Small intestine (tissue), 7 donors: ENCODE measurements around the gene ZNF106. TPM values are rescaled to one million over a fixed set of nuclear protein-coding genes. Genes with fewer than 3 reads are reported as not detected.

ENCODE experiments used
- DNase-seq, 2 donors: peaks; one replicate each; pipeline versions ENCODE4 v3.0.0 to v3.0.0-alpha.2; 2013
- FAIRE-seq: peaks from 2 replicates; lab custom pipeline; 2012; peaks lifted over from hg19 to GRCh38; lab: Jason Lieb, UNC
- H3K27ac ChIP-seq, 3 donors: one replicate each; pipeline ENCODE4 v1.5.1; 2013; ENCODE audit warnings: low read length in 2 of 3, mild to moderate bottlenecking in 2 of 3, control low read depth in 1 of 3, inconsistent platforms in 1 of 3, low read depth in 1 of 3, moderate library complexity in 1 of 3
- H3K27me3 ChIP-seq, 3 donors: one replicate each; pipeline ENCODE4 v1.6.1; 2013; ENCODE audit warnings: low read length in 3 of 3, inconsistent platforms in 1 of 3; ENCODE audit not compliant: control insufficient read depth in 3 of 3, insufficient read depth in 3 of 3
- H3K36me3 ChIP-seq, 3 donors: one replicate each; pipeline ENCODE4 v1.6.1; 2013; ENCODE audit warnings: low read length in 3 of 3, inconsistent platforms in 1 of 3, low read depth in 1 of 3, mild to moderate bottlenecking in 1 of 3, moderate library complexity in 1 of 3; ENCODE audit not compliant: control insufficient read depth in 3 of 3, insufficient read depth in 2 of 3
- H3K4me1 ChIP-seq, 3 donors: one replicate each; pipeline ENCODE4 v1.6.1; 2013; ENCODE audit warnings: low read length in 2 of 3, inconsistent platforms in 1 of 3, low read depth in 1 of 3, mild to moderate bottlenecking in 1 of 3, moderate library complexity in 1 of 3; ENCODE audit not compliant: control insufficient read depth in 3 of 3, insufficient read depth in 2 of 3
- H3K4me3 ChIP-seq, 3 donors: one replicate each; pipeline ENCODE4 v1.5.1; 2013; ENCODE audit warnings: low read length in 3 of 3, control low read depth in 1 of 3, inconsistent platforms in 1 of 3, low read depth in 1 of 3, mild to moderate bottlenecking in 1 of 3, moderate library complexity in 1 of 3
- H3K9me3 ChIP-seq, 2 donors: one replicate each; pipeline ENCODE4 v1.6.1; 2013; ENCODE audit warnings: low read depth in 1 of 2, low read length in 1 of 2; ENCODE audit not compliant: control insufficient read depth in 2 of 2, insufficient read depth in 1 of 2
- WGBS, 3 donors: extraction: QIAGEN DNeasy Blood & Tissue Kit; methylation state at CpG; one replicate each; pipeline ENCODE4 v1.1.7; 2013; 5-methylcytosine and 5-hydroxymethylcytosine counted together
- polyA plus RNA-seq, 4 donors: library from polyadenylated mRNA; stranded (reverse) in 3 of 4; unstranded in 1 of 4; fragments of 200-250 nt in 3 of 4; fragments of 120-200 nt in 1 of 4; gene quantifications; one replicate each; pipeline versions ENCODE4 v1.2.1 to v1.2.3, GENCODE V29; 2013
- donor health status: healthy with polysubstance abuse.
- donor health status: control.
- donor health status: control.
- donor health status: Bipolar disorder and iron deficiency.
- donor health status: healthy.

Gene ZNF106
- polyA plus RNA-seq, 4 donors, result 8.3 to 29.4 (median 13.5) TPM

GRCh38 chr15:42367041-42367440, 123.9 kb downstream of the ZNF106 start:
- H3K4me3 ChIP-seq, result no peak overlapping the region
- no peak for FAIRE-seq
- H3K27me3 ChIP-seq, result no peaks in the 10 kb centered on the region
- no peak for DNase-seq
- no peaks in the 10 kb centered on the region for H3K4me1 ChIP-seq
- H3K27ac ChIP-seq, result no peak overlapping the region
- H3K9me3 ChIP-seq, result peaks cover 0 to 2% of the 10 kb centered on the region in 2 donors
- WGBS, 3 donors, result 82 to 90% (median 88%) methylated on average over 5 of the region's 5 CpGs
- peaks cover 0 to 2% (median 0%) of the 10 kb centered on the region in 3 donors for H3K36me3 ChIP-seq

- Histone ChIP-seq H3K4me3 (no peak overlapping the region), H3K9me3 (peaks cover 0 to 2% of the 10 kb centered on the region in 2 donors), H3K4me1 (no peaks in the 10 kb centered on the region), H3K27ac (no peak overlapping the region), H3K27me3 (no peaks in the 10 kb centered on the region), H3K36me3 (peaks cover 0 to 2% (median 0%) of the 10 kb centered on the region in 3 donors)
- WGBS, 3 donors, result 94 to 98% (median 94%) methylated on average over 5 of the region's 5 CpGs
- no peak for FAIRE-seq
- no peak for DNase-seq
Measured at GRCh38 chr15:42365921-42366550, 124.9 kb downstream of the ZNF106 start.

- Histone ChIP-seq H3K36me3 (peaks cover 0 to 8% (median 0%) of the 10 kb centered on the region in 3 donors), H3K27ac (no peak overlapping the region), H3K27me3 (no peaks in the 10 kb centered on the region), H3K4me1 (no peaks in the 10 kb centered on the region), H3K9me3 (peaks cover 0 to 2% of the 10 kb centered on the region in 2 donors), H3K4me3 (no peak overlapping the region)
- DNase-seq (peak; percentile 9 to 44), FAIRE-seq (no peak)
- 37 to 39% (median 38%) methylated on average over 1 of the region's 1 CpG for WGBS, 3 donors
Measured at GRCh38 chr15:42364529-42364928, 126.4 kb downstream of the ZNF106 start.

GRCh38 chr15:42363942-42364341, 127.0 kb downstream of the ZNF106 start:
- Histone ChIP-seq H3K27me3 (no peaks in the 10 kb centered on the region), H3K9me3 (peaks cover 0 to 2% of the 10 kb centered on the region in 2 donors), H3K4me3 (no peak overlapping the region), H3K36me3 (peaks cover 0 to 8% (median 0%) of the 10 kb centered on the region in 3 donors), H3K4me1 (no peaks in the 10 kb centered on the region), H3K27ac (no peak overlapping the region)
- DNase-seq (no peak), FAIRE-seq (no peak)

GRCh38 chr15:42363487-42363886, 127.5 kb downstream of the ZNF106 start:
- Histone ChIP-seq H3K36me3 (peaks cover 0 to 8% (median 0%) of the 10 kb centered on the region in 3 donors), H3K27ac (no peak overlapping the region), H3K9me3 (no peaks in the 10 kb centered on the region), H3K27me3 (no peaks in the 10 kb centered on the region), H3K4me1 (no peaks in the 10 kb centered on the region), H3K4me3 (no peak overlapping the region)
- FAIRE-seq (no peak), DNase-seq (no peak)
- 94 to 95% (median 94%) methylated on average over 3 of the region's 3 CpGs for WGBS, 3 donors

Other genes with a start within 250 kb of the ZNF106 start
- gene GANC, start 217.9 kb downstream of the ZNF106 start, polyA plus RNA-seq, result 10 to 100 TPM in 3 of 4 donors, 1 to 10 TPM in 1; 5.1 to 25.8 (median 11.1) TPM
- gene TMEM87A, start 217.7 kb downstream of the ZNF106 start, polyA plus RNA-seq, result 10 to 100 TPM; 10.5 to 68.6 (median 24.3) TPM
- 100 to 1,000 TPM in 1 of 4 donors, 10 to 100 TPM in 2, 1 to 10 TPM in 1; 5.2 to 248 (median 18.6) TPM for gene CAPN3, start 131.6 kb downstream of the ZNF106 start, polyA plus RNA-seq
- 100 to 1,000 TPM in 2 of 4 donors, 10 to 100 TPM in 2; 39.6 to 163 (median 113) TPM for gene SNAP23, start 4.5 kb upstream of the ZNF106 start, polyA plus RNA-seq
- gene LRRC57, start 57.7 kb upstream of the ZNF106 start, polyA plus RNA-seq, result 10 to 100 TPM in 2 of 4 donors, 1 to 10 TPM in 2; 7.6 to 22.6 (median 13.3) TPM
- gene HAUS2, start 57.7 kb upstream of the ZNF106 start, polyA plus RNA-seq, result 10 to 100 TPM in 2 of 4 donors, 1 to 10 TPM in 2; 5.4 to 16.1 (median 12.7) TPM
- 1 to 10 TPM in 2 of 4 donors, under 1 TPM in 2; under 0.01 to 5.0 (median 1.9) TPM for gene STARD9, start 84.5 kb upstream of the ZNF106 start, polyA plus RNA-seq
- gene CDAN1, start 246.0 kb upstream of the ZNF106 start, polyA plus RNA-seq, result 10 to 100 TPM in 1 of 4 donors, 1 to 10 TPM in 3; 3.1 to 17.1 (median 5.9) TPM